ENCODE measurements around the gene FN3KRP.

The FN3KRP gene

DNA sequence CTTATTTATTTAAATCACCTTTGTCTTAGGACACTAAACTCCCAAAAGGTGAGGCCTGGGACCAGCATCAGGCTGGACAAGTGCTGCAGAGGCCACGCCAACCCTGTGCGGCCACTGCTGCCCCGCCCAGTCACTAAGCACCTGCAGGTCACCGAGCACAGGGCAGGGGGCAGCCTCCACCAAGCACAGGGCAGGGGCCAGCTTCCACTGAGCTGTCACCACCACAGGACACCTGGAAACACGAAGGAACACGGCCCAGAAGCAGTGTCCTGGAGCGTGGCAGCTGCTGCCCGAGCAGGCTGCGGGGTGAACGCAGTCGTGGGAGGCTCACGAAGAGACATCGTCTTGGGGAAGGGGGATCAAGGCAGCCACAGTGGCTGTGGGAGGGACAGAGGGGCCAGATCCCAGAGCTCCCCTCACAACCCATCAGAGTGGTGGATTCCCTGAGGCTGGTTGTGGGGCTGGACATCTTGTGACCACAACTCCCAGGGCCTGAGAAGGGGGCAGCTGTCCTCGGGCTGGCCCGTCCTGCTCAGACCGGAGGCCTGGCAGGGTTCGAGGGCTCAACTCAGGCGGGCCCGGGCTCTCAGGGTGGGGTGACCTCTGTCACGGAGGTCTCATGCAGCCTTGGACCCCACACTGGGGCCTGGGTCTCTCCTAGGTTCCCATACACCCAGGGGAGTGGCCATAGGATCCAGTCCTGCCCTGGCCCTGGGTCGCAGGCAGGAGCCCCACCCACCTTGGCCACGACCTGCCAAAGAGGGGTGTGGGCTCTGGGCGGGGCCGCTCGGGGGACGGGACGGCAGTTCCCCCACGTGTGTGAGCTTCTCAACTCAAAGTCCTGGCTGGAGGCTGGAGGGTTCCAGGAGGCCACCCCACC lies 36.7 kb upstream of the FN3KRP start:
- no peak overlapping the region for H3K4me3 ChIP-seq (ENCODE audit: low read depth, low read length)
- TF ChIP-seq, protein P1, sequence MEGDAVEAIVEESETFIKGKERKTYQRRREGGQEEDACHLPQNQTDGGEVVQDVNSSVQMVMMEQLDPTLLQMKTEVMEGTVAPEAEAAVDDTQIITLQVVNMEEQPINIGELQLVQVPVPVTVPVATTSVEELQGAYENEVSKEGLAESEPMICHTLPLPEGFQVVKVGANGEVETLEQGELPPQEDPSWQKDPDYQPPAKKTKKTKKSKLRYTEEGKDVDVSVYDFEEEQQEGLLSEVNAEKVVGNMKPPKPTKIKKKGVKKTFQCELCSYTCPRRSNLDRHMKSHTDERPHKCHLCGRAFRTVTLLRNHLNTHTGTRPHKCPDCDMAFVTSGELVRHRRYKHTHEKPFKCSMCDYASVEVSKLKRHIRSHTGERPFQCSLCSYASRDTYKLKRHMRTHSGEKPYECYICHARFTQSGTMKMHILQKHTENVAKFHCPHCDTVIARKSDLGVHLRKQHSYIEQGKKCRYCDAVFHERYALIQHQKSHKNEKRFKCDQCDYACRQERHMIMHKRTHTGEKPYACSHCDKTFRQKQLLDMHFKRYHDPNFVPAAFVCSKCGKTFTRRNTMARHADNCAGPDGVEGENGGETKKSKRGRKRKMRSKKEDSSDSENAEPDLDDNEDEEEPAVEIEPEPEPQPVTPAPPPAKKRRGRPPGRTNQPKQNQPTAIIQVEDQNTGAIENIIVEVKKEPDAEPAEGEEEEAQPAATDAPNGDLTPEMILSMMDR (IDR thresholded peaks at IDR 0.05; ENCODE audit: low read depth, low read length, missing control alignments) = no peak
- in situ Hi-C loops (cut with HindIII; ENCODE audit: low sequenced_read_pairs) = no loop called here
- DNase-seq (ENCODE audit: low read depth) = no peak

DNA sequence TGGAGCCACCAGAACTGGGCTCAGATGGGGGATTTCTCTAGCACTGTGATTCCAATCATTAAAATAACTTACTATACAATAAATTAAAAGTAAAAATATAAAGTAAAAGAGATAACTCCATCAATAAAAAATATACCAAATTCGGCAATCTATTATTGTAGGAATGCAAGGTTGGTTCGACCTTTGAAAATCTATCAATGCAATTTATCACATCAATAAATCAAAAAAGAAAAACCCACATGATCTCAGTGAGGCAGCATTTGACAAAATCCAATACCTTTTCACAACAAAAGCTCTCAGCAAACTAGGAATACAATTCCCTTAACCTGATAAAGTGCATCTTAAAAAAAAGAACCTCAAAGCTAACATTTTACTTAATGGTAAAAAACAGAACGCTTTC lies 35.0 kb upstream of the FN3KRP start:
- TF ChIP-seq, protein P1 (IDR thresholded peaks at IDR 0.05; ENCODE audit: low read depth, low read length, missing control alignments) = no peak
- DNase-seq (ENCODE audit: low read depth) = no peak
- no peak overlapping the region for H3K4me3 ChIP-seq (ENCODE audit: low read depth, low read length)
- in situ Hi-C loops (cut with HindIII; ENCODE audit: low sequenced_read_pairs) = no loop called here

DNA sequence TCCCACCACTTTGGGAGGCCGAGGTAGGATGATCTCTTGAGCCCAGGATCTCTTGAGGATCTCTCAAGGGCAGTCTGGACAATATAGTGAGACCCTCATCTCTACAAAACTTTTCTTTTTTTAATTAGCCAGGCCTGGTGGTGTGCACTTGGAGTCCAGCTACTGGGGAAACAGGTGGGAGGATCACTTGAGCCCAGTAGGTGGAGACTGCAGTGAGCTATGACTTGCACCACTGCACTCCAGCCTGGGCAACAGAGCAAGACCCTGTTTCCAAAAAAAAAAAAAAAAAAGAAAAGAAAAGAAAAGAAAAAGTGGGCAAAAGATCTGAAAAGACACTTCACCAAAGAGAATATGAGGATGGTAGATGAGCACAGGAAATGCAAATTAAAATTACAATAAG lies 33.0 kb upstream of the FN3KRP start:
- H3K4me3 ChIP-seq (ENCODE audit: low read depth, low read length) = no peak overlapping the region
- in situ Hi-C loops (cut with HindIII; ENCODE audit: low sequenced_read_pairs) = no loop called here
- TF ChIP-seq, protein P1 (IDR thresholded peaks at IDR 0.05; ENCODE audit: low read depth, low read length, missing control alignments) = no peak
- no peak for DNase-seq (ENCODE audit: low read depth)

DNA sequence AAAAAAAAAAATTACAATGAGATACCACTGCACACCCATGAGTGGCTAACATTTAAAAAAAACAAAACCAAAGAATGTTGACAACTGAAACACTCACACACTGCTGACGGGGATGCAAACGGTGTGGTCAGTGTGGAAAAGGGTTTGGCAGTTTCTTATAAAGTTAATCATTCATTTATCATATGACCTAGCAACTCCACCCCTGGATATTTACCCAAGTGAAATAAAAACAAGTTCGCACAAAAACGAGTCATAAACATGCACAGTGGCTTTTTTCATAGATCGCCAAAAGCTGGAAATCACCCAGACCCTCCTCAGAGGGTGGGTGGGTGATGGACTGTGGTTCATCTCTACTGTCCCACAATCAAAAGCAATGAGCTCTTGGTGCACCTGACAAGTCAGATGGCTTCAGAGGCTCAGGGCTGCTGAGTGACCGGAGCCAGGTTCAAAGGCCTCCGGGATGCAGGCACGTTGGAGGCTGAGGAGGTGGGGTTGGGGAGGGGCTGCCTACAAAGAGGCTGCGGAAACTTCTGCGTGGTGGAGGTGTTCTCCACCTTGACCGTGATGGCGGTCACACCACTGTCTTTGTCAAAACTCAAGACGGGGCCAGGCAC lies 32.2 kb upstream of the FN3KRP start:
- in situ Hi-C loops (cut with HindIII; ENCODE audit: low sequenced_read_pairs) = no loop called here
- no peak overlapping the region for H3K4me3 ChIP-seq (ENCODE audit: low read depth, low read length)
- no peak for DNase-seq (ENCODE audit: low read depth)
- TF ChIP-seq, protein P1 (IDR thresholded peaks at IDR 0.05; ENCODE audit: low read depth, low read length, missing control alignments) = no peak

DNA sequence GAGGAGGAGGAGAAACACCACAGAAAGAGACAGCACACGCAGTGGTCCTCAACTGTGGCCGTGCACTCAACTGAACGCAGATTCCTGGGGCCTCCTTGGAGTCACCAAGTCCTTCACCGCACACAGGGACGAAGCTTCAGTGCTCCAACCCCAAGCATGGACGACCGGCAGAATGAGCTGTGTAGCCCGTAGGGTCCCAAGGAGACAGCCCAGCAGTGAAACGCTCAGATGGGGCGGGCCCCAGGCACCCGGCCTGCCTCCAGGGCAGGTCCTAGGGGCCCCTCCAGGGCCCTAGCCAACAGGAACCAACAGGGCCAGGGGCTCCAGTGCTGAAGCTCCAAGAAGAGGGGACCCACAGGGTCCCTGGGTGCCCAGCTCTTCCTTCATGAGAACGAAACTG lies 31.2 kb upstream of the FN3KRP start:
- in situ Hi-C loops (cut with HindIII; ENCODE audit: low sequenced_read_pairs) = no loop called here
- no peak overlapping the region for H3K4me3 ChIP-seq (ENCODE audit: low read depth, low read length)
- DNase-seq (ENCODE audit: low read depth) = no peak
- TF ChIP-seq, protein P1 (IDR thresholded peaks at IDR 0.05; ENCODE audit: low read depth, low read length, missing control alignments) = no peak

DNA sequence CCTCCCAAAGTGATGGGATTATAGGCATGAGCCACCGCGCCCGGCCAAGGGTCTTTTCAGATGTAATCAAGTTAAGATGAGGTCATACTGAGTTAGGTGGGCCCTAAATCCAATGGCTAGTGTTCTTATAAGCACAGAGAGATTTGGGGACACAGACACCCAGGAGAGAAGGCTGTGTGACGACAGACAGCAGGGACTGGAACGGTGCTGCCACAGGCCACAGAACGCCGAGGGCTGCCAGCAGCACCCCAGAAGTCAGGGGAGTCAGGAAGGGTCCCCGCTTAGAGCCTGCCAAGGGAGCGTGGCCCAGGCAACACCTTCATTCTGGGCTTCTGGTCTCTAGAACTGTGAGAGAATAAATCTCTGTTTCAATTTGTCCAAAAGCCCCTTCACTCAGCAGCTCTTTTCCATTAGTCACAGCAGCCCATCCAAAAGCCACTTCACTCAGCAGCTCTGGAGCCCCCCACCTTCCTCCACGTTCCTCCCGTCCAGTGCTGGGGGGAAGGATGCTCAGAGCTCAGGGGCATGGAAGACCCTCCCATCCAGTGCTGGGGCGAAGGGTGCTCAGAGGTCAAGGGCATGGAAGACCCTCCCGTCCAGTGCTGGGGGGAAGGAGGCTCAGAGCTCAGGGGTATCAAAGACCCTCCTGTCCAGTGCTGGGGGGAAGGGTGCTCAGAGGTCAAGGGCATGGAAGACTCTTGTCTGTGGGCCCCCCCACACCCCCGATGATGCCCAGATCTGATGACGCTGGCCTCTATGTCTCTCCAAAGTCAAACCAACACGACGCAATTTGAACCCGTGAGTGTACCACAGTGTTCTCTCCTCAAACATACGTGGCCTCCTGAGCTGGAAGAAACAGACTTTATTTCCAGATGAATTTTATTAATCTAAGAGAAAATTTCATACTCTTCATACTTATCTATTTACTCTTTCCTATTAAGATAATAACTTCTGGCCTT lies 29.9 kb upstream of the FN3KRP start:
- no peak overlapping the region for H3K4me3 ChIP-seq (ENCODE audit: low read depth, low read length)
- in situ Hi-C loops (cut with HindIII; ENCODE audit: low sequenced_read_pairs) = no loop called here
- TF ChIP-seq, protein P1 (IDR thresholded peaks at IDR 0.05; ENCODE audit: low read depth, low read length, missing control alignments) = no peak
- DNase-seq (ENCODE audit: low read depth) = no peak
